Umbilical cord (tissue), 2 donors: ENCODE results near the gene IRF2BP2. TPM values are rescaled to one million over a fixed set of nuclear protein-coding genes. Genes with fewer than 3 reads are reported as not detected.

Experiments used
- DNase-seq: peaks from one replicate; pipeline ENCODE4 v3.0.0-alpha.2; 2015; ENCODE audit warnings: low spot score
- total RNA-seq: library from RNA; depleted of rRNA; stranded (reverse); fragments of >200 nt; gene quantifications from one replicate; pipeline ENCODE4 v1.2.3, GENCODE V29; 2014; ENCODE audit warnings: low replicate concordance; ENCODE audit not compliant: insufficient read depth

Gene IRF2BP2
- total RNA-seq, 1 donor from 2014 or later, result 63.8 TPM

GRCh38 chr1:234558330-234558836, 51.6 kb downstream of the IRF2BP2 start:
- no peak for DNase-seq

- no peak for DNase-seq
These were observed 53.6 kb downstream of the IRF2BP2 start for GRCh38 chr1:234556245-234556943.

GRCh38 chr1:234555390-234556024, 54.5 kb downstream of the IRF2BP2 start:
- DNase-seq, result no peak

GRCh38 chr1:234554698-234555311, 55.2 kb downstream of the IRF2BP2 start:
- peak; percentile 38 for DNase-seq

Other genes with a start within 250 kb of the IRF2BP2 start
- 2.9 TPM for gene COA6, start 236.7 kb downstream of the IRF2BP2 start, total RNA-seq
- gene TARBP1, start 131.0 kb downstream of the IRF2BP2 start, total RNA-seq, result 22.9 TPM